Sigmoid colon (tissue), 7 donors: ENCODE results near the gene MPPE1. TPM values are rescaled to one million over a fixed set of nuclear protein-coding genes. Genes with fewer than 3 reads are reported as not detected.

Experiments
- DNase-seq: peaks from one replicate; pipeline ENCODE4 v3.0.0-alpha.2; 2019
- H3K27ac ChIP-seq, 4 donors: fragments of 200-600 bp; sonication (generic); one replicate each; pipeline ENCODE4 v1.5.1; 2016 to 2019; ENCODE audit warnings: mild to moderate bottlenecking in 1 of 4
- H3K27me3 ChIP-seq, 3 donors: fragments of 200-600 bp; sonication (generic); one replicate each; pipeline ENCODE4 v1.5.1; 2019; ENCODE audit warnings: mild to moderate bottlenecking in 1 of 3
- H3K36me3 ChIP-seq, 4 donors: fragments of 200-600 bp; sonication (generic); one replicate each; pipeline ENCODE4 v1.5.1; 2016 to 2019
- H3K4me1 ChIP-seq, 4 donors: fragments of 200-600 bp; sonication (generic); one replicate each; pipeline ENCODE4 v1.5.1; 2017 to 2019
- H3K4me3 ChIP-seq, 4 donors: fragments of 200-600 bp; sonication (generic); one replicate each; pipeline ENCODE4 v1.5.1; 2017 to 2019; ENCODE audit warnings: mild to moderate bottlenecking in 2 of 4, moderate library complexity in 1 of 4
- H3K9me3 ChIP-seq, 4 donors: fragments of 200-600 bp in 3 of 4; sonication (generic) in 3 of 4; one replicate each; pipeline versions ENCODE4 v1.5.1 to v1.6.1; 2013 to 2019
- CTCF ChIP-seq, 4 experiments: fragments of 450-650 bp in 3 of 4; fragments of 200-600 bp in 1 of 4; IDR thresholded peaks; one replicate each; pipeline ENCODE4 v1.5.1; 2016 to 2019; ENCODE audit warnings: antibody characterized with exemption in 4 of 4, mild to moderate bottlenecking in 3 of 4, moderate library complexity in 2 of 4
- EP300 ChIP-seq, 4 donors: sonication (generic); formaldehyde crosslinking; IDR thresholded peaks; one replicate each; pipeline ENCODE4 v1.6.1; 2017; ENCODE audit warnings: antibody characterized with exemption in 4 of 4
- POLR2A ChIP-seq, 2 donors: fragments of 450-650 bp; IDR thresholded peaks; one replicate each; pipeline ENCODE4 v1.6.1; 2016; ENCODE audit warnings: antibody characterized with exemption in 2 of 2, mild to moderate bottlenecking in 2 of 2, moderate library complexity in 2 of 2
- POLR2AphosphoS5 ChIP-seq, 4 donors: sonication (generic); formaldehyde crosslinking; IDR thresholded peaks; one replicate each; pipeline ENCODE4 v1.6.1; 2017; ENCODE audit warnings: antibody characterized with exemption in 4 of 4
- WGBS, 2 donors: extraction: QIAGEN DNeasy Blood & Tissue Kit; methylation state at CpG; one replicate each; pipeline ENCODE4 v1.1.7; 2013; 5-methylcytosine and 5-hydroxymethylcytosine counted together
- intact Hi-C: fragments of 100-400 bp; cut with DNase I; formaldehyde crosslinking; loops from one replicate; pipeline ENCODE4 v1.15.1; 2023
- polyA plus RNA-seq, 3 donors: library from polyadenylated mRNA; stranded (reverse); fragments of 200-250 nt; gene quantifications; one replicate each; pipeline ENCODE4 v1.2.3, GENCODE V29; 2013
- total RNA-seq, 4 donors: library from RNA; depleted of rRNA; stranded (reverse); fragments of >200 nt; gene quantifications; one replicate each; pipeline ENCODE4 v1.1.0, GENCODE V29; 2016
- donor health status: healthy with polysubstance abuse.
- donor health status: Bipolar disorder and iron deficiency.
- donor health status: healthy.

MPPE1 gene
- total and polyA plus RNA-seq, 7 donors = 16.4 to 34.6 (median 23.5) TPM

DNA sequence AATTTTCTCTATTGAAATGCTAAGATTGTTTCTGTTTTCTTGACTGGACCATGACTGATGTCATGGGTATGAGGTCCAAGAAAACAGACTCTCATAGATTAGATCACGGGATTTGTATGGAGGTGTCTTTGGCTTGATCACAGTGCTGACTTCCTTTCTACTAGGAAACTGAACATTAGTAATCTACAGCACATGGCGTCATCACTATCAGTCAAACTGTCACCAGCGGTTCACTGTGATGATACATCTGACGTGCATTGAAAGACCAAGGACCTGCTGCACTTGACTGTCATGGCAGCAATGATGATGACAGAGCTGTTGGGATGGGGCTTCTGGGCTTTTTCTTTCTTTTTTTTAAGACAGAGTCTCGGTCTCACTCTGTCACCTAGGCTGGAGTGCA lies 45.0 kb upstream of the MPPE1 start:
- no peak for TF ChIP-seq EP300 (IDR thresholded peaks at IDR 0.05)
- no peak for TF ChIP-seq POLR2AphosphoS5 (IDR thresholded peaks at IDR 0.05)
- no peak for TF ChIP-seq POLR2A (IDR thresholded peaks at IDR 0.05)
- TF ChIP-seq CTCF (IDR thresholded peaks at IDR 0.05) = no peak
- Histone ChIP-seq H3K36me3 (no peaks in the 10 kb centered on the region), H3K9me3 (peaks cover 0 to 3% (median 0%) of the 10 kb centered on the region in 4 donors), H3K27me3 (no peaks in the 10 kb centered on the region), H3K4me3 (no peak overlapping the region), H3K4me1 (peaks cover 0 to 40% (median 22%) of the 10 kb centered on the region in 4 donors), H3K27ac (peak overlapping the region in 2 of 4 donors; percentile 78 to 88)
- 91 to 94% methylated on average over 5 of the region's 5 CpGs for WGBS, 2 donors
- no peak for DNase-seq
- intact Hi-C loops = no loop called here

DNA sequence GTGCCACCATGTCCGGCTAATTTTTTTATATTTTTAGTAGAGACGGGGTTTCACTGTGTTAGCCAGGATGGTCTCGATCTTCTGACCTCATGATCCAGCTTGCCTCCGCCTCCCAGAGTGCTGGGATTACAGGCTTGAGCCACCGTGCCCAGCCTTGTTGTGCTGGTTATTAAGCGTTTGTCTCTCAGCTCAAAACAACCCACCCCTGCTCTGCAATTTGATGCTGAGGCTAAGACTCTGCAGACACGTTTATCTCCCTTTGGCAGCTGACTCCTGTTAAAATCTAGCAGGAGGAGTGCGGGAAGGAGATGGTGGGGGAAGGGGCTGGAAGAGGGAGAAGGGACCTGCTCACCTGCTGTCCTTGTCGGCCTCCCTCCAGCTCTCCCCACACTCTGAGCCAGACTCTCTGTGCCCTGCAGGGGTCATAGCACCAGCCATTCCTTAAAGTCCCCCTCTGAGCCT lies 43.3 kb upstream of the MPPE1 start:
- TF ChIP-seq POLR2A (IDR thresholded peaks at IDR 0.05) = no peak
- TF ChIP-seq POLR2AphosphoS5 (IDR thresholded peaks at IDR 0.05) = no peak
- no peak for TF ChIP-seq EP300 (IDR thresholded peaks at IDR 0.05)
- no peak for TF ChIP-seq CTCF (IDR thresholded peaks at IDR 0.05)
- intact Hi-C loops = no loop called here
- peaks cover 0 to 53% (median 35%) of the 10 kb centered on the region in 4 donors for H3K4me1 ChIP-seq
- peak overlapping the region in 1 of 4 donors; percentile 98 for H3K27ac ChIP-seq
- no peaks in the 10 kb centered on the region for H3K36me3 ChIP-seq
- no peak overlapping the region for H3K4me3 ChIP-seq
- 82 to 83% methylated on average over 9 of the region's 9 CpGs for whole genome bisulfite sequencing, 2 donors
- H3K9me3 ChIP-seq = no peaks in the 10 kb centered on the region
- DNase-seq = no peak
- H3K27me3 ChIP-seq = no peaks in the 10 kb centered on the region

GRCh38 chr18:11950824-11951223 lies 42.7 kb upstream of the MPPE1 start:
- no peak for TF ChIP-seq POLR2AphosphoS5 (IDR thresholded peaks at IDR 0.05)
- no peak for TF ChIP-seq CTCF (IDR thresholded peaks at IDR 0.05)
- no peak for TF ChIP-seq EP300 (IDR thresholded peaks at IDR 0.05)
- no peak for TF ChIP-seq POLR2A (IDR thresholded peaks at IDR 0.05)
- no peaks in the 10 kb centered on the region for H3K36me3 ChIP-seq
- peaks cover 0 to 56% (median 39%) of the 10 kb centered on the region in 4 donors for H3K4me1 ChIP-seq
- intact Hi-C loops = no loop called here
- H3K9me3 ChIP-seq = no peaks in the 10 kb centered on the region
- DNase-seq = no peak
- H3K27me3 ChIP-seq = no peaks in the 10 kb centered on the region
- H3K27ac ChIP-seq = peak overlapping the region in 1 of 4 donors; percentile 98
- WGBS, 2 donors = 70 to 77% methylated on average over 5 of the region's 5 CpGs
- no peak overlapping the region for H3K4me3 ChIP-seq

DNA sequence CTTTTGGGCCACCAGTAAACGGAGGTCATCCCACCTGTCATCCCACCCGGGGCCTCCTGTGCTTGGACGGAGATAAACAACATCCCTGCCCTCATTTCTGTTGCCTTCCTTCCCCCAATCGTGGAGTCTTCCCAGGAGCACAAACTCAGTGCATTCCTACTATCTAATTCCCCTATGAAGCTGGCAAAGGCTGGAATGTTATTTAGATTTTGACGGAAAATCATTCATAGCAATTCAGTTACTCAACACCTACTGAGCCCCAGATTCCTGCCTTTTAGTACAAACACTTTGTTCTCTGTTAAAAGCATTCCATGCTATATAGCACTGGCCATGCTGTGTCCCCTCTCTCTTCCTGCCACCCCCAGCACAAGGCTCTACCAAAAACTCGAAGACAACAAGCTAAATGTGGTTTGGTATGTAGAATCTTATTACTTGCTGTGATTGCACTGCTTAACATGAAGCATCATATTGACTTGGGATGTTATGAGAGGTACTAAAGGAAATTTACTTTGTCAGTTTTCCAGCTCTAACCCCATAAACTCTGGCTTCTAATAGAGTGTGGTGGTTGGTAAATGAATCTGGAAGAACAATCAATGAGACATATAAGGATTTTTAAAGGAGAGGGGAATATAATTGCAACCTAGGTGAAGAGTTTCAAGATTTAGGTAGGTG lies 40.9 kb upstream of the MPPE1 start:
- H3K27ac ChIP-seq = peak overlapping the region; percentile 88 to 99 (median 95)
- intact Hi-C loops = loop anchor here (5.0 kb wide), 2 partner anchors 42 to 328 kb away; partner anchors contain the start of gene MPPE1
- peaks cover 0 to 40% (median 30%) of the 10 kb centered on the region in 4 donors for H3K4me1 ChIP-seq
- 69 to 75% methylated on average over 6 of the region's 6 CpGs for WGBS, 2 donors
- no peaks in the 10 kb centered on the region for H3K27me3 ChIP-seq
- H3K9me3 ChIP-seq = no peaks in the 10 kb centered on the region
- no peaks in the 10 kb centered on the region for H3K36me3 ChIP-seq
- TF ChIP-seq EP300 (IDR thresholded peaks at IDR 0.05) (no peak), POLR2AphosphoS5 (IDR thresholded peaks at IDR 0.05) (no peak), POLR2A (IDR thresholded peaks at IDR 0.05) (no peak), CTCF (IDR thresholded peaks at IDR 0.05) (no peak)
- H3K4me3 ChIP-seq = no peak overlapping the region
- DNase-seq = no peak
